ENCODE data around the gene HUNK.

Gene HUNK

GRCh38 chr21:32046191-32046590 is 173.4 kb downstream of the HUNK start:
- no peak for DNase-seq (ENCODE audit: low spot score)

GRCh38 chr21:32048353-32048752 is 175.5 kb downstream of the HUNK start:
- DNase-seq (ENCODE audit: low spot score) = no peak

All from pons (tissue), 1 donor.